ENCODE data around the gene RAPGEF4.
A peak's percentile ranks its signal among the peaks of the same experiment; 100 is the strongest.

RAPGEF4 gene

GRCh38 chr2:172969166-172969565, 233.5 kb downstream of the RAPGEF4 start:
- peaks cover 24% of the 10 kb centered on the region for H3K27me3 ChIP-seq (ENCODE audit: control insufficient read depth, low read length)
- no peak overlapping the region for H3K4me2 ChIP-seq (ENCODE audit: low read length)
- no peaks in the 10 kb centered on the region for H3K4me1 ChIP-seq (ENCODE audit: control insufficient read depth, low read length)
- no peaks in the 10 kb centered on the region for H3K79me2 ChIP-seq (ENCODE audit: control insufficient read depth, low read length)
- no peaks in the 10 kb centered on the region for H3F3A ChIP-seq (ENCODE audit: control insufficient read depth, insufficient read depth)
- H3K9me2 ChIP-seq (replicated peaks; ENCODE audit: control insufficient read depth, low read length) = no peaks in the 10 kb centered on the region
- no peak overlapping the region for H3K4me3 ChIP-seq (ENCODE audit: low read length)
- TF ChIP-seq EZH2phosphoT487 (IDR thresholded peaks at IDR 0.05; ENCODE audit: borderline replicate concordance, low read length) = no peak
- no peaks in the 10 kb centered on the region for H3K9me3 ChIP-seq (ENCODE audit: control insufficient read depth, insufficient read depth, low read length)
- no peaks in the 10 kb centered on the region for H3K36me3 ChIP-seq (ENCODE audit: control insufficient read depth, low read length)
- H4K20me1 ChIP-seq (ENCODE audit: control insufficient read depth, insufficient read depth, low read depth, low read length) = no peaks in the 10 kb centered on the region
- H3K27ac ChIP-seq (ENCODE audit: low read depth, low read length) = no peak overlapping the region

- no peaks in the 10 kb centered on the region for H3K4me1 ChIP-seq (ENCODE audit: control insufficient read depth, low read length)
- H3K79me2 ChIP-seq (ENCODE audit: control insufficient read depth, low read length) = no peaks in the 10 kb centered on the region
- no peak overlapping the region for H3K4me3 ChIP-seq (ENCODE audit: low read length)
- no peak overlapping the region for H3K27ac ChIP-seq (ENCODE audit: low read depth, low read length)
- no peaks in the 10 kb centered on the region for H3K36me3 ChIP-seq (ENCODE audit: control insufficient read depth, low read length)
- H3K9me3 ChIP-seq (ENCODE audit: control insufficient read depth, insufficient read depth, low read length) = no peaks in the 10 kb centered on the region
- no peaks in the 10 kb centered on the region for H4K20me1 ChIP-seq (ENCODE audit: control insufficient read depth, insufficient read depth, low read depth, low read length)
- H3K4me2 ChIP-seq (ENCODE audit: low read length) = no peak overlapping the region
- H3K27me3 ChIP-seq (ENCODE audit: control insufficient read depth, low read length) = peaks cover 25% of the 10 kb centered on the region
- no peak for TF ChIP-seq CTCF (IDR thresholded peaks at IDR 0.05; ENCODE audit: low read depth, low read length, poor library complexity, severe bottlenecking)
- TF ChIP-seq EZH2phosphoT487 (IDR thresholded peaks at IDR 0.05; ENCODE audit: borderline replicate concordance, low read length) = no peak
- H3F3A ChIP-seq (ENCODE audit: control insufficient read depth, insufficient read depth) = no peaks in the 10 kb centered on the region
- H3K9me2 ChIP-seq (replicated peaks; ENCODE audit: control insufficient read depth, low read length) = no peaks in the 10 kb centered on the region
Observed at GRCh38 chr2:172969609-172970008, 234.0 kb downstream of the RAPGEF4 start.

GRCh38 chr2:172970660-172971059, 235.0 kb downstream of the RAPGEF4 start:
- H3K9me3 ChIP-seq (ENCODE audit: control insufficient read depth, insufficient read depth, low read length) = no peaks in the 10 kb centered on the region
- no peak overlapping the region for H3K4me2 ChIP-seq (ENCODE audit: low read length)
- peaks cover 31% of the 10 kb centered on the region for H3K27me3 ChIP-seq (ENCODE audit: control insufficient read depth, low read length)
- H3F3A ChIP-seq (ENCODE audit: control insufficient read depth, insufficient read depth) = no peaks in the 10 kb centered on the region
- no peaks in the 10 kb centered on the region for H3K79me2 ChIP-seq (ENCODE audit: control insufficient read depth, low read length)
- no peaks in the 10 kb centered on the region for H3K36me3 ChIP-seq (ENCODE audit: control insufficient read depth, low read length)
- no peak overlapping the region for H3K4me3 ChIP-seq (ENCODE audit: low read length)
- H4K20me1 ChIP-seq (ENCODE audit: control insufficient read depth, insufficient read depth, low read depth, low read length) = no peaks in the 10 kb centered on the region
- no peaks in the 10 kb centered on the region for H3K9me2 ChIP-seq (replicated peaks; ENCODE audit: control insufficient read depth, low read length)
- no peaks in the 10 kb centered on the region for H3K4me1 ChIP-seq (ENCODE audit: control insufficient read depth, low read length)
- TF ChIP-seq EZH2phosphoT487 (IDR thresholded peaks at IDR 0.05; ENCODE audit: borderline replicate concordance, low read length) = no peak
- TF ChIP-seq CTCF (IDR thresholded peaks at IDR 0.05; ENCODE audit: low read depth, low read length, poor library complexity, severe bottlenecking) = no peak
- no peak overlapping the region for H3K27ac ChIP-seq (ENCODE audit: low read depth, low read length)

- Histone ChIP-seq H3K9me2 (replicated peaks; ENCODE audit: control insufficient read depth, low read length) (no peaks in the 10 kb centered on the region), H3K4me1 (ENCODE audit: control insufficient read depth, low read length) (no peaks in the 10 kb centered on the region), H3K27ac (ENCODE audit: low read depth, low read length) (no peak overlapping the region), H4K20me1 (ENCODE audit: control insufficient read depth, insufficient read depth, low read depth, low read length) (no peaks in the 10 kb centered on the region), H3K4me2 (ENCODE audit: low read length) (no peak overlapping the region), H3K4me3 (ENCODE audit: low read length) (no peak overlapping the region), H3K79me2 (ENCODE audit: control insufficient read depth, low read length) (no peaks in the 10 kb centered on the region), H3K9me3 (ENCODE audit: control insufficient read depth, insufficient read depth, low read length) (no peaks in the 10 kb centered on the region), H3F3A (ENCODE audit: control insufficient read depth, insufficient read depth) (no peaks in the 10 kb centered on the region), H3K27me3 (ENCODE audit: control insufficient read depth, low read length) (peaks cover 37% of the 10 kb centered on the region), H3K36me3 (ENCODE audit: control insufficient read depth, low read length) (no peaks in the 10 kb centered on the region)
- TF ChIP-seq EZH2phosphoT487 (IDR thresholded peaks at IDR 0.05; ENCODE audit: borderline replicate concordance, low read length) (no peak), CTCF (IDR thresholded peaks at IDR 0.05; ENCODE audit: low read depth, low read length, poor library complexity, severe bottlenecking) (peak; percentile 90)
Observed at GRCh38 chr2:172972005-172972619, 236.5 kb downstream of the RAPGEF4 start.
